BLaER1 treated with 17β-estradiol and CSF1 and Interleukin-3, amounts not matched to agents 10 nM and 100 nM (cell line): ENCODE results near the gene ATG7.

Experiments
- H3K27ac ChIP-seq, 11 experiments: shearing (Covaris generic); formaldehyde crosslinking; 2 replicates each; pipeline ENCODE4 v1.8.1; 2022
- H3K27me3 ChIP-seq, 11 experiments: shearing (Covaris generic); formaldehyde crosslinking; 2 replicates each; pipeline ENCODE4 v1.8.1; 2022
- H3K36me3 ChIP-seq, 11 experiments: shearing (Covaris generic); formaldehyde crosslinking; 2 replicates each; pipeline ENCODE4 v1.8.1; 2022
- H3K4me1 ChIP-seq, 10 experiments: shearing (Covaris generic); formaldehyde crosslinking; 2 replicates each; pipeline ENCODE4 v1.8.1; 2022
- H3K4me2 ChIP-seq, 11 experiments: shearing (Covaris generic); formaldehyde crosslinking; 2 replicates each; pipeline ENCODE4 v1.8.1; 2022
- H3K4me3 ChIP-seq, 10 experiments: shearing (Covaris generic); formaldehyde crosslinking; 2 replicates each; pipeline ENCODE4 v1.8.1; 2022
- H3K9ac ChIP-seq, 11 experiments: shearing (Covaris generic); formaldehyde crosslinking; 2 replicates each; pipeline ENCODE4 v1.8.1; 2022
- H3K9me3 ChIP-seq, 11 experiments: shearing (Covaris generic); formaldehyde crosslinking; replicated peaks in 1 of 11; 2 replicates each; pipeline ENCODE4 v1.8.1; 2022
- H4K20me1 ChIP-seq, 11 experiments: shearing (Covaris generic); formaldehyde crosslinking; 2 replicates each; pipeline ENCODE4 v1.8.1; 2022
- Cebpa-rat ChIP-seq, 11 experiments: shearing (Covaris generic); IDR thresholded peaks; 2 replicates each; pipeline ENCODE4 v1.8.1; 2022

ATG7 gene

GRCh38 chr3:11307830-11308432 is 35.7 kb downstream of the ATG7 start:
- H3K4me2 ChIP-seq: peak overlapping the region in 3 of 11 experiments; percentile 71 to 93 (median 82); a peak in 6 of 22 replicates
- H3K4me3 ChIP-seq: no peak overlapping the region
- peak overlapping the region in 3 of 11 experiments; percentile 69 to 93 (median 82); a peak in 6 of 22 replicates for H3K9ac ChIP-seq
- no peaks in the 10 kb centered on the region for H4K20me1 ChIP-seq
- no peaks in the 10 kb centered on the region for H3K9me3 ChIP-seq
- peaks cover 12 to 82% (median 41%) of the 10 kb centered on the region in 10 experiments for H3K4me1 ChIP-seq
- H3K36me3 ChIP-seq: peaks cover 76 to 99% (median 92%) of the 10 kb centered on the region in 11 experiments
- H3K27ac ChIP-seq: peak overlapping the region in 8 of 11 experiments; percentile 21 to 99 (median 50); a peak in 12 of 22 replicates
- H3K27me3 ChIP-seq: no peaks in the 10 kb centered on the region
- TF ChIP-seq Cebpa-rat (IDR thresholded peaks at IDR 0.05): no peak

- peak overlapping the region in 2 of 11 experiments; percentile 71 to 93; a peak in 3 of 22 replicates for H3K4me2 ChIP-seq
- H3K4me3 ChIP-seq: no peak overlapping the region
- peak overlapping the region in 2 of 11 experiments; percentile 95 to 99; a peak in 4 of 22 replicates for H3K27ac ChIP-seq
- no peaks in the 10 kb centered on the region for H3K9me3 ChIP-seq
- peak overlapping the region in 2 of 11 experiments; percentile 33 to 93; a peak in 4 of 22 replicates for H3K9ac ChIP-seq
- no peak for TF ChIP-seq Cebpa-rat (IDR thresholded peaks at IDR 0.05)
- no peaks in the 10 kb centered on the region for H3K27me3 ChIP-seq
- H3K36me3 ChIP-seq: peaks cover 88 to 100% (median 96%) of the 10 kb centered on the region in 11 experiments
- H4K20me1 ChIP-seq: no peaks in the 10 kb centered on the region
- H3K4me1 ChIP-seq: peaks cover 12 to 60% (median 28%) of the 10 kb centered on the region in 10 experiments
Observed at GRCh38 chr3:11310258-11310657, 38.1 kb downstream of the ATG7 start.

- Histone ChIP-seq H3K27me3 (no peaks in the 10 kb centered on the region), H3K9ac (0 out of 22 replicates have a peak overlapping the region, but pooled peaks of 1 of the 11 experiments have one; percentile 2), H3K4me2 (no peak overlapping the region), H3K36me3 (peaks cover 91 to 100% (median 100%) of the 10 kb centered on the region in 11 experiments), H3K9me3 (no peaks in the 10 kb centered on the region), H3K27ac (no peak overlapping the region), H4K20me1 (no peaks in the 10 kb centered on the region), H3K4me1 (peaks cover 0 to 41% (median 9%) of the 10 kb centered on the region in 10 experiments; a peak in 19 of 20 replicates), H3K4me3 (no peak overlapping the region)
- TF ChIP-seq Cebpa-rat (IDR thresholded peaks at IDR 0.05): no peak
Observed at GRCh38 chr3:11312166-11312565, 40.0 kb downstream of the ATG7 start.

GRCh38 chr3:11317300-11317699 is 45.1 kb downstream of the ATG7 start:
- Histone ChIP-seq H3K4me2 (no peak overlapping the region), H3K36me3 (peaks cover 95 to 100% (median 100%) of the 10 kb centered on the region in 11 experiments), H3K4me1 (no peaks in the 10 kb centered on the region), H3K4me3 (no peak overlapping the region), H3K9ac (no peak overlapping the region), H4K20me1 (no peaks in the 10 kb centered on the region; a peak in 1 of 22 replicates), H3K9me3 (no peaks in the 10 kb centered on the region), H3K27me3 (no peaks in the 10 kb centered on the region), H3K27ac (no peak overlapping the region)
- no peak for TF ChIP-seq Cebpa-rat (IDR thresholded peaks at IDR 0.05)

GRCh38 chr3:11322931-11323330 is 50.7 kb downstream of the ATG7 start:
- Histone ChIP-seq H4K20me1 (peaks cover 0 to 6% (median 0%) of the 10 kb centered on the region in 11 experiments; a peak in 1 of 22 replicates), H3K9me3 (no peaks in the 10 kb centered on the region), H3K4me2 (no peak overlapping the region), H3K27ac (no peak overlapping the region), H3K27me3 (no peaks in the 10 kb centered on the region), H3K4me1 (no peaks in the 10 kb centered on the region), H3K36me3 (peaks cover 74 to 100% (median 96%) of the 10 kb centered on the region in 11 experiments), H3K4me3 (no peak overlapping the region), H3K9ac (no peak overlapping the region)
- no peak for TF ChIP-seq Cebpa-rat (IDR thresholded peaks at IDR 0.05)

- Histone ChIP-seq H3K9me3 (no peaks in the 10 kb centered on the region), H3K4me2 (no peak overlapping the region), H3K4me3 (no peak overlapping the region), H3K4me1 (no peaks in the 10 kb centered on the region), H3K27me3 (no peaks in the 10 kb centered on the region), H3K27ac (no peak overlapping the region), H4K20me1 (peaks cover 0 to 6% (median 0%) of the 10 kb centered on the region in 11 experiments; a peak in 1 of 22 replicates), H3K36me3 (peaks cover 69 to 100% (median 93%) of the 10 kb centered on the region in 11 experiments), H3K9ac (no peak overlapping the region)
- no peak for TF ChIP-seq Cebpa-rat (IDR thresholded peaks at IDR 0.05)
Observed at GRCh38 chr3:11323813-11324212, 51.6 kb downstream of the ATG7 start.

GRCh38 chr3:11327619-11328018 is 55.4 kb downstream of the ATG7 start:
- H3K27ac ChIP-seq: no peak overlapping the region
- H3K9ac ChIP-seq: no peak overlapping the region
- TF ChIP-seq Cebpa-rat (IDR thresholded peaks at IDR 0.05): no peak
- no peaks in the 10 kb centered on the region for H3K27me3 ChIP-seq
- no peak overlapping the region for H3K4me3 ChIP-seq
- H3K4me1 ChIP-seq: peaks cover 0 to 26% (median 3%) of the 10 kb centered on the region in 10 experiments; a peak in 8 of 20 replicates
- H3K9me3 ChIP-seq: no peaks in the 10 kb centered on the region
- H3K36me3 ChIP-seq: peaks cover 52 to 99% (median 83%) of the 10 kb centered on the region in 11 experiments
- no peak overlapping the region for H3K4me2 ChIP-seq
- peaks cover 0 to 6% (median 0%) of the 10 kb centered on the region in 11 experiments; a peak in 1 of 22 replicates for H4K20me1 ChIP-seq

- TF ChIP-seq Cebpa-rat (IDR thresholded peaks at IDR 0.05): no peak
- Histone ChIP-seq H4K20me1 (peaks cover 0 to 6% (median 0%) of the 10 kb centered on the region in 11 experiments; a peak in 1 of 22 replicates), H3K4me2 (no peak overlapping the region), H3K9me3 (no peaks in the 10 kb centered on the region), H3K4me1 (peaks cover 0 to 26% (median 3%) of the 10 kb centered on the region in 10 experiments; a peak in 8 of 20 replicates), H3K4me3 (no peak overlapping the region), H3K27ac (no peak overlapping the region), H3K36me3 (peaks cover 52 to 99% (median 82%) of the 10 kb centered on the region in 11 experiments), H3K27me3 (no peaks in the 10 kb centered on the region), H3K9ac (no peak overlapping the region)
Observed at GRCh38 chr3:11328196-11328945, 56.2 kb downstream of the ATG7 start.

- Histone ChIP-seq H3K27me3 (no peaks in the 10 kb centered on the region), H3K4me3 (no peak overlapping the region), H3K4me1 (peaks cover 0 to 26% (median 6%) of the 10 kb centered on the region in 10 experiments; a peak in 8 of 20 replicates), H3K36me3 (peaks cover 44 to 91% (median 75%) of the 10 kb centered on the region in 11 experiments), H3K27ac (no peak overlapping the region), H3K9me3 (no peaks in the 10 kb centered on the region), H4K20me1 (peaks cover 0 to 6% (median 0%) of the 10 kb centered on the region in 11 experiments; a peak in 1 of 22 replicates), H3K4me2 (no peak overlapping the region), H3K9ac (no peak overlapping the region)
- no peak for TF ChIP-seq Cebpa-rat (IDR thresholded peaks at IDR 0.05)
Observed at GRCh38 chr3:11329777-11330176, 57.6 kb downstream of the ATG7 start.
